ENCODE data around the gene POLR3A.
"Not testable (repeated sequence)": the region's sequence is repeated elsewhere in the genome, so short reads cannot be mapped to it uniquely, and the experiment has no call there.

The POLR3A gene

GRCh38 chr10:78017856-78018255 lies 11.5 kb downstream of the POLR3A start:
- DNase-seq = no peak

- no peak for DNase-seq
These were observed 13.8 kb downstream of the POLR3A start for GRCh38 chr10:78015546-78015945.

- DNase-seq = no peak
These were observed 15.8 kb downstream of the POLR3A start for GRCh38 chr10:78013564-78013963.

- DNase-seq = no peak
These were observed 18.2 kb downstream of the POLR3A start for GRCh38 chr10:78011065-78011464.

- DNase-seq = no peak
These were observed 19.0 kb downstream of the POLR3A start for GRCh38 chr10:78010278-78010677.

- no peak for DNase-seq
These were observed 19.7 kb downstream of the POLR3A start for GRCh38 chr10:78009662-78010061.

GRCh38 chr10:78007172-78007571 lies 22.1 kb downstream of the POLR3A start:
- no peak for DNase-seq

- DNase-seq = no peak
These were observed 24.9 kb downstream of the POLR3A start for GRCh38 chr10:78004215-78005026.

GRCh38 chr10:78002541-78003288 lies 26.6 kb downstream of the POLR3A start:
- DNase-seq = no peak

- peak; percentile 69 for DNase-seq
These were observed 28.3 kb downstream of the POLR3A start for GRCh38 chr10:78000956-78001472.

GRCh38 chr10:78000206-78000605 lies 29.1 kb downstream of the POLR3A start:
- DNase-seq = no peak

GRCh38 chr10:77998780-77999179 lies 30.5 kb downstream of the POLR3A start:
- DNase-seq = not testable (repeated sequence)

GRCh38 chr10:77993620-77994019 lies 35.7 kb downstream of the POLR3A start:
- DNase-seq = no peak

GRCh38 chr10:77989081-77989724 lies 40.1 kb downstream of the POLR3A start:
- no peak for DNase-seq

GRCh38 chr10:77987671-77988255 lies 41.6 kb downstream of the POLR3A start:
- DNase-seq = no peak

GRCh38 chr10:77984986-77985385 lies 44.3 kb downstream of the POLR3A start:
- DNase-seq = no peak

GRCh38 chr10:77983384-77984341 lies 45.7 kb downstream of the POLR3A start:
- DNase-seq = no peak

GRCh38 chr10:77981281-77981680 lies 48.0 kb downstream of the POLR3A start:
- DNase-seq = no peak

GRCh38 chr10:77979221-77979620 lies 50.1 kb downstream of the POLR3A start:
- no peak for DNase-seq

GRCh38 chr10:77978360-77978759 lies 51.0 kb downstream of the POLR3A start:
- DNase-seq = no peak

GRCh38 chr10:77977934-77978333 lies 51.4 kb downstream of the POLR3A start:
- no peak for DNase-seq

GRCh38 chr10:77977016-77977415 lies 52.3 kb downstream of the POLR3A start:
- no peak for DNase-seq

Measured in DMS79 treated with DMSO at 0.1 percent for 48 hours (cell line).